Measurements from ENCODE around the gene SCARF1.

Gene SCARF1

DNA sequence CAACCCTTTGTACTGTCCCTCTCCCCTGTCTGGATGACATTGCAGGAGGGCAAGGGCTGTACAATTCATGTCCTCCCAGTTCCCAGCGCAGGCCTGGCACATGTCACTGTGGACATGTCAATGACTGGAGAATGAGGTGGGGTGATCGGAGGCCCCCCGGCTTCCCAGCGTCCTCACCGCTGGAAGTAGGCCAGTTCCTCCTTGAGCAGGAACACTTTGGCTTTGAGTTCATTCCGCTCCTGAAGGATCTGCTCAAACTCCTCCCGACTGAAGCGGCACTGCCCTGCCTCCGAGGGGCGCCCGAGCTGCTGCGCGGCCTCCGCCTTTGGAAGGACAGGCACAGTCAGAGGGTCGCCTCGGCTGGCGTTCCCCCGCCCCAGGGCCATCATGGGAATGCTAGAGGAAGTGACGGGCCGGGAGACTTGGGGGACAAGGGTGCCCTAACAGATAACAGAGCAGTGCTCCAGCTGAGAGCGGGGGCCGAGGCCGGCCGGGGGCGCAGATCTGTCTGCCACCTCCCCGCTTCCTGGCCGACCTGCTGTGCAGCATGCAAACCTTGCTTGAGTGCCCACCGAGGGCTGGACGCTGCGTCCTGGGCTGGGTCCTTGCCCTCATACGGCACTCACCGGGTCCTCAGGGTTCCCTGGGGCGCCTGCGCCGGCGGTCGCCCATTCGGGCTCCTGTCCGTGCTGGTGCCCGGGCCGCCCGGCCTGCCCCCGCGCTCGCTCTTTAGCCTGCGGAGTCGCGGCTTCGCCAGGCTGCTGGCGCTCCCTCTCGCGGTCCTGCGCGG is 2.8 kb upstream of the SCARF1 start:
- DNase-seq: peak; percentile 49

DNA sequence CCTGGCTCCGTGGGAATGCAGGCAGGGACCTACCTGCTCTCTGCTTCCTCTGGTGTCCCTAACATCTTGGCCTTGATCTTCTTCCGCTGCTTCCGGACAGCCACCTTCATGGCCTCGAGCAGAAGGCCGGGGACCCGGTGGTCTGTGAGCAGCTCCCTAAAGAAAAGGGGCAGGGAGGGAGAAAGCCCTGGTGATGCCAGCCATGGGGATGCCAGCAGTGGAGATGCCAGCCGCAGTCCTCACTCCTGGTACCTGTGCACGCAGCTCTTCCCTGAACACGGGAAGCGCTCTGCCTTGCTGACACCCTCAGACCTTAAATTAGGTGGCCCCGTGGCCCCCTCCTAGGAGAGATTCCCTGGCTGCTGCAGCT is 2.3 kb upstream of the SCARF1 start:
- no peak for DNase-seq

DNA sequence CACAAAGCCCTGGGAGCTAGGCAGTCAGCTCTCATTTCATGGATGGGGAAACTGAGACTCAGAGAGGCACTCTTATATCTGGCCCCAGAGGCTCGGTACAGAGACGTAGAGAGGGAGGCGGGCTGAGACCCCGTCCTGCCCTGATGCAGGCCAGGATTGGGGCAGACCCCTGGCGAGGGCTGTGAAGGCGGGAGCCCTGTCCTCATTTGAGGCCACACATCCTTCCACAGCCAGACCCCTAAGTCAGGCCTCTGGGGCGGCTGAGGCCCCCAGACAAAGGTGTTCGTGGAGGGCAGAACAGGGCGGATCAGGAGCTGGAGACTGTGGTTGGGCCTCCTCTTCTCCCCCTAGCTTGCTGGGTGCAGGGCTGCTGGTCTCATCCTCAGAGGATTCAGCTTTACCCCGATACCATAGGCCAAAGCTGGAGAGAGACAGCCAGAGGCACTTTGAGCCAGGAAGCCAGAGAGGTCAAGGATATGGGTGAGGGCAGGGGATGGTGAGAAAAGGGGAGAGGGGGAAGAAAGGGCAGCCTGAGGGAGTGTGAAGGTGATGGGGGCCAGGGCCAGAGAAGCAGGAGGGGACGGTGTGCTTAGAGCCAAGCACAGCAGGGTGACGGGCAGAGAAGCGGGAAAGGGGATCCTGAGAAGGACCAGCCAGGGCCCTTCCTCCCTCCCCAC is 805 bp upstream of the SCARF1 start:
- DNase-seq: no peak

DNA sequence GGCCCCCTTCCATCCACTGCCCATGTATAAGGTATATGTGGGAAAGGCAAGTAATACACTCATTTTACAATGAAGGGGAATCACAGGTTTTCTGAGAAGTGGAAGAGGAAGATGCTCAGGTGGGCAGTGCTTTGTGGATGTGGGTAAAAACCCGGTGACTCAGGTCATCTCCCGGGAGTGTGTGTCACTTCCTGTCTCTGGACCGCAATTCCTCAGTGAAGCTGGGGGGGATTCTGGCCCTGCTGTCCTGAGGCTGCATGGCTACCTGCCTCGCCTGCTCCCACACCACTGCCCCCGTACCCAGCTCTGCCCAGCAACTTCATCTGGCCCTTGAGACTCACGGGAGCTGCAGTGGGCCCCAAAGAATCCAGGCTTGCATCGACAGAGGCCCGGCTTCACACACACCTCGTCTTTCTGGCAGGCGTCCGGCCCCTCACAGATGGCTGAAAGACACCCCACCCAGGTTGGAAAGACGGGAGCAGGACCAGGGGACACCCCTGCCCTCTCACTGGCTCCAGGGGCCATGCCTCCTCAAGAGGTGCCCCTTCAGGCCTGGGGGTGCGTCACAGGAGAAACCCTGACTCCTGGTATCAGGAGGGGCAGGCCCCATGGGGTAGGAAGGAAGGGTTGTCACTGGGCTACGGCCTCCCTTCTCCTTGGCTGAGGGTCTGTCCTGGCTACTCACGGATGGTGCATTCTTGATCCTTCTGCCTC is 882 bp downstream of the SCARF1 start:
- no peak for DNase-seq

DNA sequence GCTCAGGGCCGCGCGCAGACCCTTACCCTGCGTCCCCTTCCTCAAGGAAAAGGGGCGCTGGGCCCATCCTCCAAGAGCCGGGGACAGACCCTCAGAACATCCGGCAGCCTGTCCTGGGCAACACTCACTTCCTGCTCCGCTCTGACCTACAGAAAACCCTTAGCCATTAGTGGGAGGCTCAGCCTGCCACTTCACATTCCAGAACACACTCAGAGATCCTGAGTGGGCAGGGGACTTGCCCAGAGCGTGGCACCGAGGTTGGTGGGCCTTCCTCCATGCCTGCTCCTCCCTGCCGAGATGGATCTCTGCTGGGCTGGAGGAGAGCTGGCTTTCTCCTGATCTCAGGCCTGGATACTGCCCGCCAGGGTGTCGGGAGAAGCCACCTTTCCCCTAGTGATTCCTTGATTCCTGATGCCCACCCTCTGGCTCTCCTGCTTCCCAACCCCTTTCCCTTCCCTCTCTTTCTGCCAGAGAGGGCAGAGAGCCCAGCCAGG is 1.5 kb downstream of the SCARF1 start:
- no peak for DNase-seq

DNA sequence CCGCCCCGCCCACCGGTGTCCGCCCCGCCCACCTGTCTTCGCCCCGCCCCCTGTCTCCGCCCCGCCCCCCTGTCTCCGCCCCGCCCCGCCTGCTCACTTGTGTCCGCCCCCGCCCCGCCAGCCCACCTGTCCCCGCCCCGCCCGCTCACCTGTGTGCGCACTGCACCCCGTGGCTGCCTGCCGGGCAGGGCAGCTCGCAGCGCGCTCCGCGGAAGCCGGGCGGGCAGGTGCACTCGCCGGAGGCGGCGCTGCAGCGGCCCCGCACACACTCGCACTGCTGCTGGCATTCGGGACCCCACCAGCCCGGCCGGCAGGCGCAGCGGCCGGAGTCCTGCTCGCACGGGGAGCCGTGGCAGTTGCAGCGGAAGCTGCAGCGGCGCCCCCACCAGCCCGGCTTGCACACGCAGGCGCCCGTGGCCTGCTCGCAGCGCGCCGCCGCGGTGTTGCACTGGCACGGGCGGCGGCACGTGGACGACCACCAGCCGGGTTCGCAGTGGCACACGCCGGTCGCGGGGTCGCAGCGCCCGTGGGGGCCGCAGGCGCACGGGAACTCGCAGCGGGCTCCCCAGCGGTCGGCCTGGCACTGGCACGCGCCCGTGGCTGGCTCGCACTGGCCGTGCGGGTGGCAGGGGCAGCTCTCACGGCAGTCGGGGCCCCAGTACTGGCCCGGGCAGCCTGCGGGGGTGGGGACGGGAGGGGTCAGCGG is 2.1 kb downstream of the SCARF1 start:
- DNase-seq: peak; percentile 40

DNA sequence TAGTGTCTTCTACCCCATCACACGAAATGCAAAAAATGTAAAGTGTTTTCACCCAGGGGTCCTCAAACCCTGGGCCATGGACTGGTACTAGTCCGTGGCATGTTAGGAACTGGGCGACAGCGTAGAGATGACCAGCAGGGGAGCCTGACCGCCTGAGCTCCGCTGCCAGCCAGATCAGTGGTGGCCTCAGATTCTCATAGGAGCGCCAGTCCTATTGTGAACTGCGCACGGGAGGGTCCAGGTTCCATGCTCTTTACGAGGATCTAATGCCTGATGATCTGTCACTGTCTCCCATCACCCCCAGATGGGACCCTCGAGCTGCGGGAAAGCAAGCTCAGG is 4.5 kb downstream of the SCARF1 start:
- no peak for DNase-seq

DNA sequence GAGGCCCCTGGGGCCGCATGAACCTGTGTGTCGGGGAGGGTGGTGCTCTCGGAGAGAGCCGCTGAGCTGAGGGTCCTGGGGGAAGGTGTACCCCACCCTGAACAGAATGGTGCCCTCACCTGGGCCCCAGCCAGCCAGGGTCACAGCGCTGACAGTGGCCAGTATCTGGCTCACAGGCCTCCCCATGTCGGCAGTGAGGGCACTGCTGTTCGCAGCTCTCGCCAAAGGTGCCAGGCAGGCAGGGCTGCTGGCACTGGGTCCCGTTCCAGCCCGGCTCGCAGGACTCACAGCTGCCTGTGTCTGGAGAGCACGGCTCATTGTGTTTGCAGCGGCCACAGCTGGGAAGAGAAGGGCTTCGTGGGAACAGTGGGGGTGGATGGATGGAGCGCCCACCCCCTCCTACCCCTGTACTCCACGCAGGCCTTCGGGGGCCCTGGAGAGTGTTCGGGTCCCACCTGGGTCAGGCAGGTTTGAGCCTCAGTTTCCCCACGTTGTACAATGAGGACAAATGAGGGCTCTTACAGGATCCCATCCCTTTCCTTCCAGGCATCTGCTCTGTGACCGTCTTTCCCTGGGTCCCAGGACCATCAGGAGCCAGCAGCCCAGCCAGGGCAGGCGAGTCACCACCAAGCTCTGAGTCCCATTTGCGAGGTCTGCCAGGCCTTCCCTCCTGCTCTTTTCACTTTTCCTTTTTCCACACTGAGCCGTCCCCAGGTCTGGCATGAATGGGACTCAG is 5.0 kb downstream of the SCARF1 start:
- no peak for DNase-seq

DNA sequence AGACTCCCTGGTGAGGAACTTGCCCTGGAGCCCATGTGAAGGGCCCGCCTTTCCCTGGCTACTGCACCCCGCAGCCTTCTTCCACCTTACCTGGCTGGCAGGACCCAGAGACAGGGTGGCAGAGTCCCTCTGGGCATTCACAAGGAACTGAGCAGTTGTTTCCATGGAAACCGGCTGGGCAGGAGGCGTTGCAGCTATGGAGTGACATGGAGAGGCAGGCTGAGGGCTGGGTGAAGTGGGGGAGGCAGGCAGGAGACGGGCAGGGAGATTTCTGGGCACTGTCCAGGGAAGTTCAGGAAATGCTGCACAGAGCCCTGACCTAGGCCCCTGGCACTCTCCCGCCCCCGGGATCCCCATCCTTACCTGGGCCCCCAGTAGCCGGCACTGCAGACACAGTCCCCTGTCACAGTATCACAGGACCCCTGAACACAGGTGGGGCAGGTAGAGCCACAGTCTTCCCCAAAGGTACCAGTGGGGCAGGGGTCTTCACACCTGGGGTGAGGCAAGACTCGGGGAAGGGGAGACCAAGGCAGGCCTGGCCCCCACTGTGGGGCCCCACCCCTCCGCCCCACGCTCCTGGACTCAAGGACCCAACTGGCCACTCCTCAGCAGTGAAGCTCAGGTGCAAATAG is 5.9 kb downstream of the SCARF1 start:
- DNase-seq: no peak

DNA sequence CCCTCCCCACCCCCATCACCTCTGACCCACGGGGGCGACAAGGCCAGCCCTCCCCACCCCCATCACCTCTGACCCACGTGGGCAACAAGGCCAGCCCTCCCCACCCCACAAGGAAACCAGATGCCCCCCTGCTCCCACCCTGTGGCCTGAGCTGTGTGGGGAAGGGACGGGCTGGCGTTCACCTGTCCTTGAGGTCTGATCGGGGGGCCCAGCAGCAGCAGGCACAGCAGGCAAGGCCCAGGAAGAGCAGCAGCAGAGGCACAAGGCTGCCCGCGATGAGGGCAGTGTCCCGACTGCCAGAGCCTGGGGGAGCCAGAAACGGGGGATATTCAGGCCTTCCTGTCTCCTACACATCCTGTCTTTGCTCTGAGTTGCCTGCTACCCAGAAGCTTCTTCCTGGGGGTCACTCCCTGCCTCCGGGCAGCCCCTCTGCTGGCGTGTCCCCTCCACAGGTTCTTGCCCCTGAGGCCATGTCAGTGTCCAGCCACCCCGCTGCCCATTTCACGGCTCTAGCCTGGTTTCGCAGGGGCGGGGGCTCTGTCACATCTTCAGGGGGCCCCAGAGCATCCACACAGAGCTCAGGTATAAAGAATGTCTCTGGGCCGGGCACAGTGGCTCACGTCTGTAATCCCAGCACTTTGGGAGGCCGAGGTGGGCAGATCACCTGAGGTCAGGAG is 6.8 kb downstream of the SCARF1 start:
- no peak for DNase-seq

DNA sequence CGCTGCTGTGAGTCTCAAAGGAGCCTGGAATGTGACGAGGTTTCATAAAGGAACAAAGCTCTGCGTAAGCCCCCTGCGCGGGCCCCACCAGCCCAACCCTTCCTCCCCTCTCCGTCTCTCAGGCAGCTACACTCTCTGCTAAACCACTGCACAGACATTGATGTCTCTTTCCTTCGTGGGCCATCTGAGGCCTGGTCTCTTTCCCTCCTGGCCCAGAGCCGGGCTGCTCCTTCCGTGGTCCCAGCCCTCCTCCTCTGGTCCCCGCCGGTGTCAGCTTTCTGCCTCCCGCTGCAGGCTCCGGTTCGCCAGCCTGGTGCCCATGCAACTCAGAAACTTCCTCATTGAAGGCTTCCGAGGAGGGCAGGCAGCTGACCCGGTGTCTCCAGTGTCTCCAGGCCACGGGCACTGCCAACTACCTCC is 7.4 kb downstream of the SCARF1 start:
- DNase-seq: no peak

DNA sequence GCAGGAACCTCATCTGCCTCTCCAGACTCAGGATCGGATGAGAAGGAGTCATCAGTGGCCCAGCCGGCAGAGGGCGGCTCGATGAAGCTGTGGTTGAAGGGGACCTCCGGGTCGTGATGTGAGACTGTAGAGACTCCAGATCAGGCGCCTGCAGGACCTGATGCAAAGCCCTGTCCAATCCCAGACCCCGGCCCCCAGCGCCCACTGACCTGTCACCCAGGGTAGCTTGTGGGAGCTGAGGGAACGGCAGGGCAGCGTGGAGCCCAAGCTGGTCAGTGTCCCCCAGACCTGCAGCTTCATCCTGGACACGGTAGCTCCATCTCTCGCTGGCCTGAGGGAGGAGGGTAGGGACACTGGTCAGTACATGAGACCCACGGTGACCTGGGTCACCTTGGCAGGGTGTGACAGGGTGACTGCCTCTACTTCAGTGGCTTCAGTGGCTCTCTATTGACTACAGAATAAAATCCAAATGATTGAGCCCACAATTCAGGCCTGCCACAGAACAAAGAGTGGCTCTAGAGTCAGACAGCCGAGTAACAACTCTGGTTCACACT is 8.7 kb downstream of the SCARF1 start:
- no peak for DNase-seq

DNA sequence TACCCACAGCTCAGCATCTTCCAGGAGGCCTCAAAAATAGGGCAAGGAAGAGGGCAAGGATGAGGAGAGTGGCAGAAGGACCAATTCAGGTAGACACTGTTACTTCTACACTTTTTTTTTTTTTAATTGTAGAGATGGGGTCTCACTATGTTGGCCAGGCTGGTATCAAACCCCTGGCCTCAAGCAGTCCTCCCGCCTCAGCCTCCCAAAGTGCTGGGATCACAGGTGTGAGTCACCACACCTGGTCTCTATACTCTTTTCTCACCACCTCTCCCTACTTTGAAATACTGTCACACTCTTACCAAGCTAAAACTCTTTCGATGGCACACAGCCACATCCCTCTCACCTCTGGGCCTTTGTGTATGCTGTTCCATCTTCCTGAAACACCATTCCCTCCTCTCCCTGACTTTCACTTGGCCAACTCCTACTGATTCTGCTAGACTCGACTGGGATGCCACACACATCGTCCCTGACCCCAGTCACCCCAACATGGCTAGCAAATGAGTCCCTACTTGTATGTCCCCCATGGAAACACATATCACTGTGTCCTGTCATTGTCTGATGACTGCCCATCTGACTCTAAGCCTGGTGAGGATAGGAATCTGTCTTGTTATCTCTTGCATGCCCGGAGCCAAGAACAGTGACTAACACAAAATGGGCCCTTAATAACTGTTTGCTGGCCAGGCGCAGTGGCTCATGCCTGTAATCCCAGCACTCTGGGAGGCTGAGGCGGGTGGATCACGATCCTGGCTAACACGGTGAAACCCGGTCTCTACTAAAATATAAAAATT is 9.7 kb downstream of the SCARF1 start:
- no peak for DNase-seq

DNA sequence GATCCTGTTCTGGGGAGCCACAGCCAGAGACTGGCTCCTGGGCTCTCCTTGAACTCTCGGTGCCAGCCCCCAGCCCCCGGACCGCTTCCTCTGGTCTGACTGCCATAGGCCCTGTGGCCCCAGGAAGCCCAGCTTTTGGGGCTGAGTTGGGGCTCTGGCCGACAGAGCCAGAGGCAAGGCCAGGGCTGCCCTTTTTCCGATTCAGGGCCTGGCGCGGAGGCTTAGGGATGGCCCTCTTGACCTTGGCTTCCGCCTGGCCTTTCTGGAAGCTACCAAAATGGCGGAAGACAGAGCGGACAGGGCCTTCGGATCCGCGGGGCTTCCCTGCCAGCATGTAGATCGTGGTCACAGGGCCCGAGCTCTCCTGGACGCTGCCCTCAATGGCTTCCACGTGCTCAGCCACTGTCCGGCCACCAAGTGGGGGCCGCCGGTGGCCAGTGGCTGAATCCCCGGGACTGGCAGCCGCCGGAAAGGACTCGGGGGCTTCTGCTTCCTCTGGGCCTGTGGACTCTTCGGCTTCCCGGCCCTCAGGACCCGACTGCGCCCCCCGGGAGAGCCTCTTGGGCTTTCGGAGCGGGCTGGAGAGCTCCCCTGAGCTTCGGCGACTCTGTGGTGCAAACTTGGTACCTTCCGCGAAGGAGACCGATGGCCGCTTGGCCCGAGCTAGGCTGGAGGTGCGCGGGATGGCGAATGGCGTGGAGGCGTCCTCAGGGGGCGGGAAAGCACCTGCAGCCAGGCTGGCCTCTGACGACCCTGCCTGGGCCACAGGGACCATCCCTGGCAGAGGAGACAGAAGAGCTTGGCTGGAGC is 10.5 kb downstream of the SCARF1 start:
- no peak for DNase-seq

DNA sequence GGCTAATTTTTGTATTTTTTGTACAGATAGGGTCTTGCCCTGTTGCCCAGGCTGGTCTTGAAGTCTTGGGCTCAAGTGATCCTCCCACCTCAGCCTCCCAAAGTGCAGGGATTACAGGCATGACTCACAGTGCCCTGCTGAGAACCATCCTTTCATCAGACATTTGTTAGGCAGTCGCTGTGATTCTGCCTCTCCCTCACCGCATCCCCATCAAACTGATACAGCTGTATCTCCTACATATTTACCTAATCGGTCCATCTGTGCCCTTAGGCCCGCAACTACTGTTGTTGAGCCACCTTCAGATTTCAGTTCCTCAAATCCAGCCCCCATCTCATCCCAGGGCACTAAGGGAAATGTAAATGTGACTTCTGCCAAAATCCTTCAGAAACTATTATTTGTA is 14.9 kb downstream of the SCARF1 start:
- no peak for DNase-seq

DNA sequence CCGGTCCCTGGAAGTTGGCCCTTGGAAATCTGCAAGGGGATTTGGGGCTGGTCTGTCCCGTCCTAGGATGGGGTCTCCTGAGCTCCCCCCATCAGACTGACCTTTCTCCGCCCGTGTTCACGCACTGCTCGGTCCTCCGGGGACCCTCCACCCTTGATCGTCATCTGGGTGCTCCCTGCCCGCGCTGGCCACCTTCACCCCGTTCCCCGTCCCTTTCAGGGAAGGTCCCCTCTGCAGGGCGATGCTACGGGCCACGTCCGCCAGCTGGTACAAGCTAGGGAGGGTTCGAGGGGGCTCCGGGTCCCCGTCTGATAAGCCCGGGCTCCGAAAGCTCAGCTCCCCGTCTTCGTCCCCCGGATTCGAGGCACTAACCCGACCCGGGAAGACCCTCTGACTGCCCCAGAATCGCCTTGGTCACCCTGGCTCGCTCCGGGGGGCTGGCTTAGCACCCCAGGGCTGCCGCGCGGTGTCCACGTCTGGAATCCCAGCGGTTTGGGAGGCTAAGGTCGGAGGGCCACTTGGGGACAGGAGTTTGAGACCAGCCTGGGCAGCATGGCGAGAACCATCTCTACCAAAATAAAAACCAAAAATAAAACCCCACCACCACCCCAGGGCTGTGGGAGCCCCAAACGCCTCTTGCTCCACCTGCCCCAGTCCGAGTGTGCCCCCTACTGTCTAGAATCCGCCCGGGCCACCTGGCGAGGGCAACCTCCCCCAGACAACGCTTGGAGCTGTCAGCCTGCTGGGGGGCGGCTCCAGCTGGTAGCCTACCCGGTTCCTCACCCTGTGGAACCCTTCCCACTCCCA is 15.8 kb downstream of the SCARF1 start:
- peak; percentile 71 for DNase-seq

DNA sequence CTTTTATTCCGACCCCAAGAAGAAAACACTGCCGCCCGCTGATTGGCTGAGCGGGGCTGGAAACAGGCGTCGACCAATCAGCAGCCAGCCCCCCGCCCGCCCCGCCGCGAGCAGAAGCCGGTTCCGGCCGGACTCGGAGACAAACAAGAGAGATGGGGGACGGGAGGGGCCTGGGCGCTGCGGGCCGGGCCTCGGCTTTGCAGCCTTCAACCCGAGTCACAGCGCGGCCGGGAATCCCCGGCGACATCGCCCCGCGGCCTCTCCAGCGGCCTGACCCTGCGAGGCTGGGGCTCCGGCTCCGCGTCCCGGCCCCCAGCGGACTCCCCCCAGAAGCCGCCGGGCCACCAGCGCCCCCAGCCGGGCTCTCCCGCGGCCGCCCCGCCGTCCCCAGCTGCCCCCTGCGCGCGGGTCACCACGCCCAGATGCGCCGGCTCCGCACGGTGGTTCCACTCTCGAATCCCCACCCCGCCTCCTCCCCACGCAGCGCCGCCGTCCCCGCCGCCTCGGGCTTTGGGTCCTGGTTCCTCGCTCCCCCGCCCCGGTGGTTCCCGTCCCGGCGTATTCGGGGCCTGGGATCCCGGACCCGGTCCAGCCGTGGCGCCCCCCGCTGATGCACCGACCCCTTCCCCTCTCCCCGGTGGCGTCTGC is 16.6 kb downstream of the SCARF1 start:
- peak; percentile 92 for DNase-seq
